Smooth muscle cell of the brain vasculature (primary cell): Measurements from ENCODE around the gene LDLRAD1.
"Not testable (repeated sequence)": the region's sequence is repeated elsewhere in the genome, so short reads cannot be mapped to it uniquely, and the experiment has no call there.

ENCODE experiments used
- DNase-seq: peaks from one replicate; pipeline ENCODE4 v3.0.0-alpha.2; 2012; ENCODE audit warnings: low read depth, low spot score

The LDLRAD1 gene, protein sequence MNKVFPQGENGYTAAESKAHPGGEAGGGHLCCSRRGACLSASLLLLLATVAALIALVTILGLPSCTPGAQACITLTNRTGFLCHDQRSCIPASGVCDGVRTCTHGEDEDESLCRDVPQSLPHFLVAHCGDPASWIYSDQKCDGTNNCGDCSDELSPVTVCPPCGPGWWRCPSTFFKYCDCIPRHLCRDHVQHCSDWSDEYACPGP

GRCh38 chr1:54017979-54018378 is at the start of gene LDLRAD1:
TSS of gene LDLRAD1 (minus strand) at chr1:54018186. CDS start at chr1:54018112, 74 bp downstream.
- DNase-seq = no peak

GRCh38 chr1:54064299-54064698 is 46.3 kb upstream of the LDLRAD1 start:
- DNase-seq = no peak

- no peak for DNase-seq
These were observed 36.4 kb upstream of the LDLRAD1 start for GRCh38 chr1:54054438-54054749.

GRCh38 chr1:54053745-54054437 is 35.9 kb upstream of the LDLRAD1 start:
- no peak for DNase-seq

DNA sequence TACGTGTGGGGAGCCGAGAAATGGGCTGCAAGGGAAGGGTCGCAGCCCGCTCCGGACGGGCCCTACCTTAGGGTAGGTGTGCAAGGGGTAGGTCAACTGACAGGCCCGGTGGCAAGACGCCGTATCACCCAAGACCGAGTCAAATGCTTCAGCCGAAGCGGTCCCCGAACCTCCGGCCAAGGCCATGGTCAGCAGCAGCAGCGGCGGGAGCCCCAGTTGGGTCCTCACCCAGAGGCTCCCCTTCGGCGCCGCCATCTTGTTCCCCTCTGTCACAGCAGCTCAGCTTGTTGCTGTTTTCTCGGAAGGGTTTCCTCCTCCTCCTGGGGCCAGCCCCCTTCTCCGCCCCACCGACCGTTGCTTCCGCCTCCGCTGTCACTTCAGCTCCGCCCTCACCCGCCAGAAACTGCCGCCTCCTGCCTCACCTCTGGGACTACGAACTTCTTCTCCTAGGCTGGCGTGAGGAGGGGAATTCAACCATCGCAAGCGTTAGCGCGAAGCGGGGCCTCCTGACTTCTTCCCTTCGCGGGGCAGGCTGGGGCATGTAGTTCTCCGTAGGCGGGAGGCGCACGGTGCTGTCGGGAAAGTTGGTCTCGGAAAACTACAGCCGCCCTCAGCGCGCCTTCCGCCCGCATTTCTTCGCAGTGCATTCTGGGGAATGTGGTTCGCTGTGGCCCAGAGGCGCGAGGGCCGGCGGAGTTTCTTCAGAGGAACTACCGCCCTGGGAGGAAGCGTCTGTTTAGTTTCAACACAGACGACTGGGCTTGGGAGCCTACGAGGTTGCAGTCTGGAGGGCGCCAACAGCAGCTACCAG is 35.2 kb upstream of the LDLRAD1 start, which contains the start of the genes TCEANC2 and TMEM59:
Gene TCEANC2, plus strand, starts transcription at position 675 of the 811 bp plus-strand sequence. CDS start 815 bp downstream, outside the sequence.
Gene TMEM59, minus strand, starts transcription at position 271 of the 811 bp plus-strand sequence. Its CDS starts 16 bp downstream, at position 255.
- DNase-seq = peak; percentile 99

DNA sequence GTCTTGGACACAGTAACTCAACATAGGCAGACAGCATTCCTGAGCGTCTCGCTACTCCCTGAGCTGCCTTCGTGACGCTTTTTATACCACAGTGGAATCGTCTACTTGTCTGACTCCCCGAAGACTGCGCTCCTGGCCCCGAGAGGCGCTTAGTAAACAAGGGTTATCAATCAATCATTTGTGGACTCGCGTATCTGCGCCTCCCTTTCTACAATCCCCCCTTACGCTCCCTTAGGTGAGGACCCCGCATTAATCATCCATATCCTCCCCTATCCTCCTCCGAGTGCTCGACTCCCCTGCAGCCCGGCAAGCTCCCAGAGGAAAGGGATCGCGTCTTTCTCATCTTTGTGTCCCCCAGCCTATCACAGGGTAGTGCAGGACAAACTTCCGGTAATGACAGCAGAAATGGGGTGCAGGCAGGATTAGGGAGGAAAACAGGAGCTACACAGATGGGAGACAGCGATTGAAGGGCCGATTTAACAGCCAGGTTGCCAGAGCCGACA is 34.5 kb upstream of the LDLRAD1 start:
- DNase-seq = no peak

- no peak for DNase-seq
These were observed 34.0 kb upstream of the LDLRAD1 start for GRCh38 chr1:54051933-54052430.

GRCh38 chr1:54050435-54050834 is 32.4 kb upstream of the LDLRAD1 start:
- DNase-seq = not testable (repeated sequence)

DNA sequence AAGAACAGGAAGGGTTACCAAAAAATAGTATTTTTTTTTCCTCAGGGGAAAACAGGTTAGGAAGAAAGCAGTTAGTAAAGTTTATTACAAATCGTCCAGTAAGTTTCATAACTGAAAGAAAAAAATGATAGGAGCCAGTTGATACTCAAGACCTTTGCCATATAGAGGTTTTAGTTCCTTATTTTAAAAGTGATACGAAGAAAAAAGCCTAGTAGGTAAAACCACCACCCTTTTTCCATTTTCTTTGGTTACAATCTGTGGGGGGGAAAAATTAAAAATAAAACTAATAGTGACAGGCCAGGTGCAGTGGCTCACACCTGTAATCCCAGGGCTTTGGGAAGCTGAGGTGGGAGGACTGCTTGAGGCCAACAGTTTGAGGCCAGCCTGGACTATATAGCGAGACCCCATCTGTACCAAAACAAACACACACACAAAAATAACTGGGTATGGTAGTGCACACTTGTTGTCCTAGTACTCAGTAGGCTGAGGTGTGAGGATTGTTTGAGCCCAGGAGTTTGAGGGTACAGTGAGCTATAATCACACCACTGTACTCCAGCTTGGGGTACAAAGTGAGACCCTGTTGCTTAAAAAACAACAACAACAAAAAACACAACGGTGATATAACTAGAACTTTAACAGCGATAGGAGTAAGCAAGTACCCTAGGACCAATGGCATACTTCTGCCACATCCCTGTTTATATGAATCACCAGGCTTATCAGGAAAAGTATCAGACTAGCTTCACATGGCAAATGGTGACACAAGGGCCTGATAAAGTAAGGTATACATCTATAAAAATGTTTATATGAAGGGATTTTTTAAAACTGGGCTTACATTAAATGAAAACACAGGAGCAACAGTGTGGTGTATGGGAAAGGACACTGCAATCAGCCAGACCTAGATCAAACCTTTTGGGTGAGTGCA is 29.7 kb upstream of the LDLRAD1 start:
- DNase-seq = no peak

DNA sequence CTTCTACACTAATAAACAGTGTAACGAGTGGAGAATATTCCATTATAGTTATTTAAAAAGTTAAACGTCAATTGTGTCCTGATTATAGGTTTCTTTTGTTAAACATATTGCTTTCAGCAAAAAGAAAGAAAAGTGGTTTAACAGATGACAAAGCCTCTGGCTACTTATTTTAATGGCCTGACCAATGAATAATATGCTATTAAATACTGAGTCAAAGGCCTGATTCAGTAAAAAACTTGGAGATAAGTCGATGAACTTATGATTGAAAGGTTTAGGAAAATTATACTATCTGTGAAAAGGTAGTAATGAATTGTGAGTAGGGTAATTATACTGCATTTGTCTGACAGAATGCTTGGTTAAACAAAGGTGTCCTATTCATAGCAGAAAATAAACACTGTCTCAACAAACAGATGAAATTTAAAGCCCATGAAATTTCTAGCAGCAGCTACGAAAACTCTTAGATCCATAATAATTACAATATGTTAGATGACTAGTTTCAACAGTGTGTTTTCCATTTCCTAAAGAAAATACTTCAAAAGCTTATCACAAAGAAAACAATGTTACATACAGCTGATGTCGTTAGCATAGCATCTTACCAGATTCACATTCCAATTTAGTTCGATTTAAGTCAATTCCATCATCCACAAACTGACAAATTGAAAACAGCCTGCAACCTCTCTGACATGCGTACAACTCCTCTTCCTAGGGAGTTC is 28.8 kb upstream of the LDLRAD1 start:
- no peak for DNase-seq

GRCh38 chr1:54045496-54045895 is 27.5 kb upstream of the LDLRAD1 start:
- DNase-seq = no peak

DNA sequence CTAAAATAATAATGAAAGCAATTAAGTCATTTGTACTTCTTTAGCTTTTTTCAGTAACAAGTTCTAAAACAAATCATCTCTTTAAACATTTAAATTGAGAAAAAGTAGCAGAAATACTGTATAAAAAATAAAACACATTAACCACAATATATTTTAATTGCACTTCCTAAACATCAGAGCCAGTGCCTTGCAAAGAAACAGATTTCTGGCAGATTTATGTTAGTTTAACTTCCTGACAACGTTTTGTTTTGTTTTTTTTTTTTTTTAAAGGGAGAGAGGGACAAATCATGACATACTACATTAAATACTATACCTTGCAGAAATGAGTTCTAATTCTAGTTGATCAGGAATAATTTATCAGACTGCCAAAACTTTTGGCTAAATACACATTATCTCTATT is 23.8 kb upstream of the LDLRAD1 start:
- DNase-seq = no peak

GRCh38 chr1:54037476-54037875 is 19.5 kb upstream of the LDLRAD1 start:
- no peak for DNase-seq

- DNase-seq = no peak
These were observed 10.6 kb upstream of the LDLRAD1 start for GRCh38 chr1:54028306-54029251.

- DNase-seq = no peak
These were observed 9.9 kb upstream of the LDLRAD1 start for GRCh38 chr1:54027848-54028247.

DNA sequence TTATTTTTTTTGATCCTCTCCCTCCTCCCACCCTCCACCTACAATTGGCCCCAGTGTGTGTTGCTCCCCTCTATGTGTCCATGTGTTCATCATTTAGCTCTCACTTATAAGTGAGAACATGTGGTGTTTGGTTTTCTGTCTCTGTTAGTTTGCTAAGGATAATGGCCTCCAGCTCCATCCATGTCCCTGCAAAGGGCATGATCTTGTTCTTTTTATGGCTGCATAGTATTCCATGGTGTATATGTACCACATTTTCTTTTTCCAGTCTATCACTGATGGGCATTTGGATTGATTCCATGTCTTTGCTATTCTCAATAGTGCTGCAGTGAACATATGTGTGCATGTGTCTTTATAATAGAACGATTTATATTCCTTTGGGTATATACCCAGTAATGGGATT is 6.8 kb upstream of the LDLRAD1 start:
- not testable (repeated sequence) for DNase-seq

DNA sequence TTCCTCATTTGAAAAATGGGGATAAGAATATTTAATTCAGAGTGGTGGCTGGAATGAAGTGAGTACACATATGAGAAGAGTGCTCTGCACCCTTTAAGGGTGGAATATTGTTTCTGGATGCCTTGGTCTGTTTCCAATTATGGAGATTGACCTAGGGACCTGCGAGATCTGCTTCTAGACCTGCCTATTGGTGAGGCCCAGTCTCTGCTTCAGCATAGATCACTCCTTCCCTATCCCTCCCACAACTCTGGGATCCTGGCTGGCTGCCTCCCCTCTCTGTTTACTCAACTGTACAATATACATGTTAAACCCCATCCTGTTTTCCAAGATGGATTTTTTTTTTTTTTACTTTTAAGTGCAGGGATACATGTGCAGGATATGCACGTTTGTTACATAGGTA is 6.4 kb upstream of the LDLRAD1 start:
- no peak for DNase-seq

- not testable (repeated sequence) for DNase-seq
These were observed 1.7 kb upstream of the LDLRAD1 start for GRCh38 chr1:54019562-54020176.

- DNase-seq = no peak
These were observed 649 bp upstream of the LDLRAD1 start for GRCh38 chr1:54018635-54019034.
